ENCODE measurements around the gene GPC6.

Gene GPC6

GRCh38 chr13:93561576-93562225 lies 335.1 kb downstream of the GPC6 start:
- DNase-seq = no peak
- H3K9me3 ChIP-seq (ENCODE audit: insufficient read depth, low read depth, low read length) = no peaks in the 10 kb centered on the region
- H3K79me2 ChIP-seq (ENCODE audit: control insufficient read depth, insufficient read depth, low read length, poor library complexity) = no peaks in the 10 kb centered on the region
- H2AK5ac ChIP-seq (ENCODE audit: low read length) = no peak overlapping the region
- H3K4me2 ChIP-seq (ENCODE audit: low read length) = no peak overlapping the region
- H4K91ac ChIP-seq (ENCODE audit: low read depth, low read length) = no peak overlapping the region
- H2BK120ac ChIP-seq (ENCODE audit: insufficient read depth, low read length, poor library complexity) = no peak overlapping the region
- peaks cover 4 to 7% of the 10 kb centered on the region in 2 experiments for H3K4me1 ChIP-seq (ENCODE audit: control insufficient read depth in 1 of 2, insufficient read depth in 2 of 2, low read length in 2 of 2)
- no peak overlapping the region for H3K4me3 ChIP-seq (ENCODE audit: low read depth, low read length)
- no peak overlapping the region for H4K12ac ChIP-seq (ENCODE audit: low read depth, low read length)
- H3K36me3 ChIP-seq (ENCODE audit: control insufficient read depth in 1 of 2, insufficient read depth in 2 of 2, low read length in 2 of 2) = no peaks in the 10 kb centered on the region
- H3K18ac ChIP-seq (ENCODE audit: low read length) = no peak overlapping the region
- H4K8ac ChIP-seq (ENCODE audit: low read depth, low read length) = no peak overlapping the region
- H3K23ac ChIP-seq (ENCODE audit: low read length) = no peak overlapping the region
- H2BK12ac ChIP-seq (ENCODE audit: low read length) = no peak overlapping the region
- no peak overlapping the region for H2BK5ac ChIP-seq (ENCODE audit: low read depth, low read length, poor library complexity)
- H2AFZ ChIP-seq (ENCODE audit: insufficient read depth, low read length, poor library complexity) = no peak overlapping the region
- no peaks in the 10 kb centered on the region for H3K79me1 ChIP-seq (ENCODE audit: low read length)
- no CpG with 5 or more reads among the region's 4 CpGs for WGBS (ENCODE audit: extremely low coverage, insufficient coverage, insufficient read length)
- no peak overlapping the region for H3K4ac ChIP-seq (ENCODE audit: low read depth, low read length)
- H3K9ac ChIP-seq (ENCODE audit: low read length) = no peak overlapping the region
- H3K27me3 ChIP-seq (ENCODE audit: insufficient read depth, low read length) = no peaks in the 10 kb centered on the region
- peak overlapping the region; percentile 23 for H3K27ac ChIP-seq (ENCODE audit: low read depth, low read length)
- no peak overlapping the region for H3K14ac ChIP-seq (ENCODE audit: low read length)

GRCh38 chr13:93562676-93563075 lies 336.1 kb downstream of the GPC6 start:
- no peak overlapping the region for H2BK5ac ChIP-seq (ENCODE audit: low read depth, low read length, poor library complexity)
- H3K4me2 ChIP-seq (ENCODE audit: low read length) = no peak overlapping the region
- H2AK5ac ChIP-seq (ENCODE audit: low read length) = no peak overlapping the region
- no CpG with 5 or more reads among the region's 1 CpG for WGBS (ENCODE audit: extremely low coverage, insufficient coverage, insufficient read length)
- no peaks in the 10 kb centered on the region for H3K27me3 ChIP-seq (ENCODE audit: insufficient read depth, low read length)
- no peak overlapping the region for H4K8ac ChIP-seq (ENCODE audit: low read depth, low read length)
- H3K27ac ChIP-seq (ENCODE audit: low read depth, low read length) = no peak overlapping the region
- H2BK120ac ChIP-seq (ENCODE audit: insufficient read depth, low read length, poor library complexity) = no peak overlapping the region
- H4K91ac ChIP-seq (ENCODE audit: low read depth, low read length) = no peak overlapping the region
- H3K4me3 ChIP-seq (ENCODE audit: low read depth, low read length) = no peak overlapping the region
- H3K14ac ChIP-seq (ENCODE audit: low read length) = no peak overlapping the region
- H3K9me3 ChIP-seq (ENCODE audit: insufficient read depth, low read depth, low read length) = no peaks in the 10 kb centered on the region
- DNase-seq = peak in 1 of 2 donors; percentile 32
- peaks cover 4 to 7% of the 10 kb centered on the region in 2 experiments for H3K4me1 ChIP-seq (ENCODE audit: control insufficient read depth in 1 of 2, insufficient read depth in 2 of 2, low read length in 2 of 2)
- H3K23ac ChIP-seq (ENCODE audit: low read length) = no peak overlapping the region
- H3K9ac ChIP-seq (ENCODE audit: low read length) = no peak overlapping the region
- no peaks in the 10 kb centered on the region for H3K36me3 ChIP-seq (ENCODE audit: control insufficient read depth in 1 of 2, insufficient read depth in 2 of 2, low read length in 2 of 2)
- no peak overlapping the region for H3K18ac ChIP-seq (ENCODE audit: low read length)
- H2BK12ac ChIP-seq (ENCODE audit: low read length) = no peak overlapping the region
- H4K12ac ChIP-seq (ENCODE audit: low read depth, low read length) = no peak overlapping the region
- no peaks in the 10 kb centered on the region for H3K79me1 ChIP-seq (ENCODE audit: low read length)
- H3K4ac ChIP-seq (ENCODE audit: low read depth, low read length) = no peak overlapping the region
- H2AFZ ChIP-seq (ENCODE audit: insufficient read depth, low read length, poor library complexity) = no peak overlapping the region
- no peaks in the 10 kb centered on the region for H3K79me2 ChIP-seq (ENCODE audit: control insufficient read depth, insufficient read depth, low read length, poor library complexity)

- Histone ChIP-seq H3K4ac (ENCODE audit: low read depth, low read length) (no peak overlapping the region), H3K9me3 (ENCODE audit: insufficient read depth, low read depth, low read length) (no peaks in the 10 kb centered on the region), H4K12ac (ENCODE audit: low read depth, low read length) (no peak overlapping the region), H2BK120ac (ENCODE audit: insufficient read depth, low read length, poor library complexity) (no peak overlapping the region), H3K79me2 (ENCODE audit: control insufficient read depth, insufficient read depth, low read length, poor library complexity) (no peaks in the 10 kb centered on the region), H3K4me3 (ENCODE audit: low read depth, low read length) (no peak overlapping the region), H3K36me3 (ENCODE audit: control insufficient read depth in 1 of 2, insufficient read depth in 2 of 2, low read length in 2 of 2) (no peaks in the 10 kb centered on the region), H3K4me1 (ENCODE audit: control insufficient read depth in 1 of 2, insufficient read depth in 2 of 2, low read length in 2 of 2) (no peaks in the 10 kb centered on the region), H3K14ac (ENCODE audit: low read length) (no peak overlapping the region), H4K8ac (ENCODE audit: low read depth, low read length) (no peak overlapping the region), H2BK5ac (ENCODE audit: low read depth, low read length, poor library complexity) (no peak overlapping the region), H3K9ac (ENCODE audit: low read length) (no peak overlapping the region), H3K23ac (ENCODE audit: low read length) (no peak overlapping the region), H3K79me1 (ENCODE audit: low read length) (no peaks in the 10 kb centered on the region), H3K27ac (ENCODE audit: low read depth, low read length) (no peak overlapping the region), H3K4me2 (ENCODE audit: low read length) (no peak overlapping the region), H4K91ac (ENCODE audit: low read depth, low read length) (no peak overlapping the region), H3K18ac (ENCODE audit: low read length) (no peak overlapping the region), H3K27me3 (ENCODE audit: insufficient read depth, low read length) (no peaks in the 10 kb centered on the region), H2AFZ (ENCODE audit: insufficient read depth, low read length, poor library complexity) (no peak overlapping the region), H2BK12ac (ENCODE audit: low read length) (no peak overlapping the region), H2AK5ac (ENCODE audit: low read length) (no peak overlapping the region)
- WGBS (ENCODE audit: extremely low coverage, insufficient coverage, insufficient read length) = no CpG with 5 or more reads among the region's 2 CpGs
- no peak for DNase-seq
Observed at GRCh38 chr13:93577105-93577504, 350.5 kb downstream of the GPC6 start.

GRCh38 chr13:93589788-93590187 lies 363.2 kb downstream of the GPC6 start:
- no peaks in the 10 kb centered on the region for H3K9me3 ChIP-seq (ENCODE audit: insufficient read depth, low read depth, low read length)
- no peak overlapping the region for H3K9ac ChIP-seq (ENCODE audit: low read length)
- no peak overlapping the region for H4K91ac ChIP-seq (ENCODE audit: low read depth, low read length)
- no peak overlapping the region for H3K27ac ChIP-seq (ENCODE audit: low read depth, low read length)
- H3K36me3 ChIP-seq (ENCODE audit: control insufficient read depth in 1 of 2, insufficient read depth in 2 of 2, low read length in 2 of 2) = no peaks in the 10 kb centered on the region
- H2BK120ac ChIP-seq (ENCODE audit: insufficient read depth, low read length, poor library complexity) = no peak overlapping the region
- no peaks in the 10 kb centered on the region for H3K79me2 ChIP-seq (ENCODE audit: control insufficient read depth, insufficient read depth, low read length, poor library complexity)
- no peak overlapping the region for H3K18ac ChIP-seq (ENCODE audit: low read length)
- no peak overlapping the region for H4K8ac ChIP-seq (ENCODE audit: low read depth, low read length)
- no peak overlapping the region for H2BK5ac ChIP-seq (ENCODE audit: low read depth, low read length, poor library complexity)
- no peak overlapping the region for H3K4me2 ChIP-seq (ENCODE audit: low read length)
- no peaks in the 10 kb centered on the region for H3K4me1 ChIP-seq (ENCODE audit: control insufficient read depth in 1 of 2, insufficient read depth in 2 of 2, low read length in 2 of 2)
- no peak overlapping the region for H2AFZ ChIP-seq (ENCODE audit: insufficient read depth, low read length, poor library complexity)
- no peak overlapping the region for H2AK5ac ChIP-seq (ENCODE audit: low read length)
- no peak overlapping the region for H3K14ac ChIP-seq (ENCODE audit: low read length)
- no peaks in the 10 kb centered on the region for H3K79me1 ChIP-seq (ENCODE audit: low read length)
- H4K12ac ChIP-seq (ENCODE audit: low read depth, low read length) = no peak overlapping the region
- H3K4me3 ChIP-seq (ENCODE audit: low read depth, low read length) = no peak overlapping the region
- no peak for DNase-seq
- no peaks in the 10 kb centered on the region for H3K27me3 ChIP-seq (ENCODE audit: insufficient read depth, low read length)
- H3K4ac ChIP-seq (ENCODE audit: low read depth, low read length) = no peak overlapping the region
- H2BK12ac ChIP-seq (ENCODE audit: low read length) = no peak overlapping the region
- no peak overlapping the region for H3K23ac ChIP-seq (ENCODE audit: low read length)
